ENCODE results near the gene LELP1. TPM values are rescaled to one million over a fixed set of nuclear protein-coding genes. Genes with fewer than 3 reads are reported as not detected.
"Not testable (repeated sequence)": the region's sequence is repeated elsewhere in the genome, so short reads cannot be mapped to it uniquely, and the experiment has no call there.

LELP1 gene
- total RNA-seq, 2 experiments from 2014 or later, result not detected

GRCh38 chr1:153227810-153228209 is 24.6 kb downstream of the LELP1 start:
- POLR2A ChIA-PET, result no interaction called here
- CTCF ChIA-PET, result no interaction called here

DNA sequence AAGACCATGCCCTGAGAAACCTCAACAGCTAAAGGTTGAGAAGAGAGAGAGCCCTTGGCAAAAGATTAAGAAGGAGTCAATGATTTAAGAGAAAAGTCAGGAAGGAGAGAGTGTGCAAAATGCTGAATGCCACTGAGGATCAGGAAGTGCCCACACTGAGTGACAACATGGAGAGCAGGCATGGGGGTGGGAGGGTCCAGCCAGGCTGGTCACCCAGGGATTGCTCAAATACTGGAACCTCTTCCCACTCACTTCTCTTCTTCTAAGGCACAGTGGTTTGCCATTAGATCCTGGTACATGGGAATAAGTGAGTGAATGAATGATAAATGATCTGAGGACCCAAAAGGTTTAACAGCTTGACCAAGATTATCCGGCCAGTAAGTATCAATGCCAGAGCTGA is 25.3 kb downstream of the LELP1 start:
- CTCF ChIA-PET, result interaction anchor here (1.4 kb wide), 1 partner anchor 8 kb away, joined by 8 read pairs; no protein-coding TSS in a partner anchor
- POLR2A ChIA-PET, result no interaction called here

GRCh38 chr1:153229076-153229829 is 26.0 kb downstream of the LELP1 start:
- POLR2A ChIA-PET, result not testable (repeated sequence)

GRCh38 chr1:153231363-153231762 is 28.1 kb downstream of the LELP1 start:
- ChIA-PET CTCF (interaction anchor here (0.9 kb wide), 1 partner anchor 10 kb away, joined by 3 read pairs; no protein-coding TSS in a partner anchor), POLR2A (no interaction called here)

More at GRCh38 chr1:153229076-153229829, 26.0 kb downstream of the LELP1 start:
- CTCF ChIA-PET, result interaction anchor here (1.4 kb wide), 1 partner anchor 9 kb away, joined by 8 read pairs; no protein-coding TSS in a partner anchor

- POLR2A ChIA-PET, result no interaction called here
- CTCF ChIA-PET, result interaction anchor here (0.9 to 1.2 kb wide), 2 partner anchors 10 to 11 kb away, joined by 3 read pairs; no protein-coding TSS in a partner anchor
Observed at GRCh38 chr1:153231785-153232184, 28.6 kb downstream of the LELP1 start.

GRCh38 chr1:153232553-153232952 is 29.3 kb downstream of the LELP1 start:
- CTCF ChIA-PET, result interaction anchor here (1.2 kb wide), 1 partner anchor 11 kb away, joined by 3 read pairs; no protein-coding TSS in a partner anchor

GRCh38 chr1:153233448-153233847 is 30.2 kb downstream of the LELP1 start:
- CTCF ChIA-PET, result no interaction called here
- POLR2A ChIA-PET, result no interaction called here

More at GRCh38 chr1:153232553-153232952, 29.3 kb downstream of the LELP1 start:
- POLR2A ChIA-PET, result no interaction called here

DNA sequence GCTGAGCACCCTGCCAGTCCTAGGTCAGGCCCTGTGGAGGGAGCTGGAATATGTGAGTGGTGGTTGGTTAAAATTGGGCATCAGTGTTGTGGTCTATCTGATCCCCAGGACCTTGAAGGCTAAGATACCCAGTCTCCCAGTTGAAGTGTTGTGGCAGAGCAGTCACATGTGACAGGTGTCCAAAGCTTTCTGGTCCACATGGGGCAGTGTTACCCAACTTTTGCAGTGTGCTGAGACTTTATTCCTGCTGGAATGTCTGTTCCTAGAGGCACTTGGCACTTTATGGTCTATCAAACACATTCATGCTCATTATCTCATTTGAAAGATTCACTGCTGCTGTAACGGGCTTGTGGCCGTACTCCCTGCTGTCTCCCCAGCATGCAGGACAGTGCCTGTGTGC is 35.3 kb downstream of the LELP1 start:
- CTCF ChIA-PET, result no interaction called here
- POLR2A ChIA-PET, result no interaction called here

DNA sequence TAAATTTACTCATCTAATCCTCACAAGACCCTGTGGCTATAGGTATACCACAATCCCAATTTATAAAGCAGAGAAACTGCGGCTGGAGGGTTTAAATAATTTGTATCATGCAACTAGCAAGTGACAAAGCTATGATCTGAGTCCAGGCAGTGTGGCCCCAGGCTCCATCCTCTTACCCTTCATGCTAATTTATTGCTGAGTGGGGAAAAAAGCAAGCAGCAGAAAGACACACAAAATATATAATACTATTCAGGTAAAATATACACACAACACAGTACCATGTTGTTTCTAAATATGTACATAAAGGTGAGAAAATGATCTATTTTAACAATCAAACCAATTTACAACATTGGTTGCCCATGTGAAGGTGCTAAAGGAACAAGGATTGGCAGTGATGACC is 38.9 kb downstream of the LELP1 start:
- CTCF ChIA-PET, result interaction anchor here (1.4 kb wide), 1 partner anchor 13 kb away, joined by 4 read pairs; no protein-coding TSS in a partner anchor
- POLR2A ChIA-PET, result no interaction called here

- CTCF ChIA-PET, result no interaction called here
- POLR2A ChIA-PET, result no interaction called here
Observed at GRCh38 chr1:153245466-153245865, 42.2 kb downstream of the LELP1 start.

DNA sequence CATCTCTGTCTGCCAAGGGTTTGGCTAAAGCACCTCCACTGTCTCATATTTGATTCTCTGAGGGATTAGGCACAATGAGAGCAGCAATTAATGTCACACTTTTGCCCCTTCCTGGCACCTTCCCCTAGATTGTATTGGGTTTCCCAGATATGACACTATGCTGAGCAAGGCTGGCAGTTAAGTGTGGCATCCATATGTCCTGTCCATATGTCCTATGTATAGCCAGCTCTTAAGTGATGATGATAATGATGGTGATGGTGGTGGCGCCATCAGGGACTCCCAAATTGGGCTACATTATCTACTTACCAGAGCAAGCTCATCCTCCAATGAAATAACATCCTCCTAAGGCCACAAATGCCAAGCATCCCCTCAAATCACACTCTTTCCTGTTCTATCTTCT is 42.8 kb downstream of the LELP1 start:
- ChIA-PET POLR2A (no interaction called here), CTCF (no interaction called here)

- POLR2A ChIA-PET, result no interaction called here
- CTCF ChIA-PET, result interaction anchor here (1.0 kb wide), 1 partner anchor 23 kb away, joined by 3 read pairs; no protein-coding TSS in a partner anchor
Observed at GRCh38 chr1:153246825-153247224, 43.6 kb downstream of the LELP1 start.

DNA sequence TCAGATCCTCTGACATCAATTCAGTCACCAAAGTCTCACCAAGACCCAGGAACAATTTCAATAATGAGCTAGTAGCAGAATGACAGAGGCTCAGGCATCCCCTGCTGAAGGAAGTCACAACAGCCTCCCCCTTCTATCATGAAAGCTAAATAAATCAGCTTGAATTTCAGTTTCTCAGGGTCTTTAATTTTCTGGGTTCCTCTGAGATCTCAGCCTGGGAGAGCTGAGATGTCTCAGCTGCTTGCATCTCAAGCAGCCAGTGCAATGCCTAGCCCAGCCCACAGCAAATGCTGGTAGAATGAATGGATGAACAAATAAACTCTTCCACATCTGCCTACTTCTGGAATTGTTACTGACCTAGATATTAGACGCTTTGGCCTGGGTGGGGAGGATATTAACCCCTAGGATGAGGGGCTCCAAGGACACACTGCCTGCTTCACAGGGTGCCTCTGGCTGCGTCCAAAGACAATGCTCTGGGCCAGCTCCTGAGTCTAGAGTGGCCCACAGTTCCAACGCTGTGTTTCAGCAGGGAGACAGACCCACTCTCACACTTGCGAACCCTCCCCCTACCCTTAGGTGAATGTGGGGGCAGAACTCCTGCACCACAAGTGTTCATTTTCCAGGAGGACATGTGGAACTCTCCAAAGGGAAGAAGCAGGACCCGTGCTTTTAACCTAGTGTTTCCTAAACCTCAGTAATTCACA is 45.1 kb downstream of the LELP1 start:
- CTCF ChIA-PET, result interaction anchor here (0.6 kb wide), 1 partner anchor 1422 kb away, joined by 3 read pairs; no protein-coding TSS in a partner anchor
- POLR2A ChIA-PET, result no interaction called here

- CTCF ChIA-PET, result no interaction called here
Observed at GRCh38 chr1:153250166-153250565, 46.9 kb downstream of the LELP1 start.

GRCh38 chr1:153251087-153251486 is 47.9 kb downstream of the LELP1 start:
- CTCF ChIA-PET, result no interaction called here

More at GRCh38 chr1:153250166-153250565, 46.9 kb downstream of the LELP1 start:
- POLR2A ChIA-PET, result no interaction called here

GRCh38 chr1:153251562-153251961 is 48.3 kb downstream of the LELP1 start:
- ChIA-PET CTCF (no interaction called here), POLR2A (no interaction called here)

More at GRCh38 chr1:153251087-153251486, 47.9 kb downstream of the LELP1 start:
- POLR2A ChIA-PET, result no interaction called here

DNA sequence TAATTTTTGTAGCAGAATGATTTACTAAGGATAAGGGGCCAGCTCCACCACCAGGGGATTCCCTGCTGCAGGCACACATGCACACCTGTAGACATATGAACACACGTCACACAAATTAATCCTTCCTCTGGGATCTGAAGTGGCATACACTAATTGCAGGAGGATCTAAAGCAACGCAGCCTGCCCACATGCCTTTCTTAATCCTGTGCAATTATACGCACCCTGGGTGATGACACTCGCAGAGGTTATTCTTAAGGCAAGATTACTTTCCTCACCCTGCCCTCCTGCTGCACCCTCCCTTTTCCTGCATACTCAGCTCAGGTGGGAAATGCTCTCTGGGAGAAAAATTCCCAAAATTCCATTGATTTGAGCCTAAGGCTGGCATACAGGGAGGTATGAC is 48.8 kb downstream of the LELP1 start:
- CTCF ChIA-PET, result no interaction called here

GRCh38 chr1:153253076-153253475 is 49.8 kb downstream of the LELP1 start:
- ChIA-PET POLR2A (no interaction called here), CTCF (no interaction called here)

More for the DNA sequence above, 48.8 kb downstream of the LELP1 start:
- POLR2A ChIA-PET, result no interaction called here

DNA sequence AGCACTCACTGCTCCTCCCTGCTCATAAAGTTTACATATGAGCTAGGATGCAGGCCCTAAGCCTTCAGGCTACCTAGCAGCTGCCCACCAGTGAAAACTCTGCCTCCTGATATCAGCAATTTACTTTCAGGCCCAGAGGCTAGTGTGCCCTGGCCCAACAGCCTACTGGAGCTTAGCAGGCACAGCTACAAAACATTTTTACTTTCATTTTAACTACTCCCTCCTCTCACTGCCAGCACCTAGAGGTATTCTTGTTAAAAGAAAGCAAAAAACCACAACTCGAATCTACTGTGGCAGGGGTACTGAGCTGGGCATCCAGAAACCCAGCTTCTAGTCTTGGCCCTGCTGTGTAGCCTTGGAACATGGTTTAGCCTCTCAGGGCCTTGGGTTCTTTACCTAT is 50.5 kb downstream of the LELP1 start:
- POLR2A ChIA-PET, result no interaction called here

More for the DNA sequence above, 50.5 kb downstream of the LELP1 start:
- CTCF ChIA-PET, result no interaction called here

Data from activated CD8-positive, alpha-beta memory T cell treated with anti-CD3 and anti-CD28 coated beads for 36 hours (primary cell).